HG03135 (cell line): ENCODE results near the gene DUSP16.
"Not testable (repeated sequence)": the region's sequence is repeated elsewhere in the genome, so short reads cannot be mapped to it uniquely, and the experiment has no call there.

ENCODE experiments used
- ATAC-seq: cut with Tn5 transposase; IDR thresholded peaks from one replicate; pipeline ENCODE4 v1.9.1; 2021; ENCODE audit warnings: mild to moderate bottlenecking, moderate library complexity; ENCODE audit not compliant: unreplicated experiment

Gene DUSP16

DNA sequence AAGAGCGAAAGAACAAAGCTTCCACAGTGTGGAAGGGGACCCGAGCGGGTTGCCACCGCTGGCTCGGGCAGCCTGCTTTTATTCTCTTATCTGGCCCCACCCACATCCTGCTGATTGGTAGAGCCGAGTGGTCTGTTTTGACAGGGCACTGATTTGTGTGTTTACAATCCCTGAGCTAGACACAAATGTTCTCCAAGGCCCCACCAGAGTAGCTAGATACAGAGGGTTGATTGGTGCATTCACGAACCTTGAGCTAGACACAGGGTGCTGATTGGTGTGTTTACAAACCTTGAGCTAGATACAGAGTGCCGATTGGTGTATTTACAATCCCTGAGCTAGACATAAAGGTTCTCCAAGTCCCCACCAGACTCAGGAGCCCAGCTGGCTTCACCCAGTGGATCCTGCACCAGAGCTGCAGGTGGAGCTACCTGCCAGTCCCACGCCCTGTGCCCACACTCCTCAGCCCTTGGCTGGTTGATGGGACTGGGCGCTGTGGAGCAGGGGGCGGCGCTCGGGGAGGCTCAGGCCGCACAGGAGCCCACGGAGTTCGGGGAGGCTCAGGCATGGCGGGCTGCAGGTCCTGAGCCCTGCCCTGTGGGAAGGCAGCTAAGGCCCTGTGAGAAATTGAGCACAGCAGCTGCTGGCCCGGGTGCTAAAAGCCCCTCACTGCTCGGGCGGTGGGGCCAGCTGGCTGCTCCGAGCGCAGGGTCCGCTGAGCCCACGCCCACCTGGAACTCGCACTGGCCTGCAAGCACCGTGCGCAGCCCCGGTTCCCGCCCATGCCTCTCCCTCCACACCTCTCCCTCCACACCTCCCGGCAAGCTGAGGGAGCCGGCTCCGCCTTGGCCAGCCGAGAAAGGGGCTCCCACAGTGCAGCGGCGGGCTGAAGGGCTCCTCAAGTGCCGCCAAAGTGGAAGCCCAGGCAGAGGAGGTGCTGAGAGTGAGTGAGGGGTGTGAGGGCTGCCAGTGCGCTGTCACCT lies 90.4 kb downstream of the DUSP16 start:
- ATAC-seq, result not testable (repeated sequence)

DNA sequence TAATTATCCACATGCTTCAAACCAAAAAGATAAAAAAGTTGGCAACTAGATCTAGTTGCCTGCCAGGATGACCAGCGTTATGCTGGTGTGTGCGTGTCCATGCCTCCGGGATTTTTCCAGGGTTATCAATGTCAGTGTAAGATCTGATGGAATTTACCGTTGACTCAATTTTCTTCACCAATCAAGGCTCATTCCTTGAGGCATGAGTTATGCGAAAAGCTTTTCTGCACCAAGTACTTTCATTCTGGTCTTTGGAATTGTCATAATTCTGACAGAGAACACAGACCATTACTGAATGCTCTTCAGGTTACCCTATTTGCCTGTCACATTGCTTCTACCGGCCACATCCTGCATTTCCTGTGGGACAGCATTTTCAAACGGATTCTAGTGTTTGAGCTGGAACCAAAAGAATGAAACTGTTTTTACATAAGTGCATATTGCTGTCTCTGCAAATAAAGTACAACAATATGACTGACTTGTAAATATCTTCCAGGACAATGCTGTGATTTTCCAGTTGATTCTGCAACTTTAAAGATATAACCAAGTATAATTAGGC lies 91.8 kb downstream of the DUSP16 start:
- no peak for ATAC-seq

DNA sequence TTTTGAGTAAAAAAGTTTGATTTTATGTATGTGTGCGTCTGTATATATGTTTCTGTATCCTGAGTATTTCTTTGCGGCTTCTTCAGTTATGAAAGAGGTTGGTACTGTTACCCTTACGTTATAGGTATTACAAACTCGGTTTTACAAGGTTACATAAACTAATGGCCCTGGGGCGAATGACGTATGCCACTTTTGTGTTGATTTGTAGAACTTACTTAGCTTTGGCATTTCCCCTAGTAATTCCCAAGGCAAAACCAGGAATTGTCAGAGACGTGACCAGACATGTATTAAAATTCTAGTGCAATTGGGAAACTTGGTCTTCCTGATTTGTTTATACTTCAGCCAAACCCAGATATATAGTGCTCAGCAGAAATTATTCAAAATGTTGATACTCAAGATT lies 93.3 kb downstream of the DUSP16 start:
- ATAC-seq, result no peak

GRCh38 chr12:12468575-12468974 lies 94.1 kb downstream of the DUSP16 start:
- ATAC-seq, result no peak

DNA sequence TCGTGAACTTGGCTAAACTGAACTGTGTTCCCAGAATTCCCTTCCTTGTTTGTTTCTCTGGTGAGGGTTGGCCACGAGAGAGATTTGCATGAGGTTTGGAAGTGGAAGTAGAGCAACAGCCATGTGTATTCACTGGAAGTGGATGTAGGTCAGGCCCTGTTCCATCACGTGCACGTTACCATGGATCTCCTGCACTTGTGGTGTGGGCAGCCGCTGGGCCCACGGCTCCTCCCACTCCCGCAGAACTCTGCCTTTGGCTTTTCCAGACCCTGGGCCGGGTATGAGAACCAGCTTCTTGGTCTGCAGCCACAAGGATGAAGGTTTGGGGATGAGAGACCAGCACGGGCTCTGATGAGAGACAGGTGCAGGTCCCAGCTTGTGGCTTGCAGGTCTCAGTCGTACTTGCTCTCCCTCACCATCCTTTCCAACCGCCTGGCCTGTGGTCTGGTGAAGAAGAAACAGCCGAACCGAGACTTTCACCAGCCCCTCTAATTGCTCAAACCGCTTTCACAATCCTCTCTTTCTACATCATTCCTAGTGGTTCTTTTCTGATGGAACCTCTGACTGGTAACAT lies 94.9 kb downstream of the DUSP16 start:
- ATAC-seq, result no peak

GRCh38 chr12:12467264-12467663 lies 95.4 kb downstream of the DUSP16 start:
- ATAC-seq, result no peak

DNA sequence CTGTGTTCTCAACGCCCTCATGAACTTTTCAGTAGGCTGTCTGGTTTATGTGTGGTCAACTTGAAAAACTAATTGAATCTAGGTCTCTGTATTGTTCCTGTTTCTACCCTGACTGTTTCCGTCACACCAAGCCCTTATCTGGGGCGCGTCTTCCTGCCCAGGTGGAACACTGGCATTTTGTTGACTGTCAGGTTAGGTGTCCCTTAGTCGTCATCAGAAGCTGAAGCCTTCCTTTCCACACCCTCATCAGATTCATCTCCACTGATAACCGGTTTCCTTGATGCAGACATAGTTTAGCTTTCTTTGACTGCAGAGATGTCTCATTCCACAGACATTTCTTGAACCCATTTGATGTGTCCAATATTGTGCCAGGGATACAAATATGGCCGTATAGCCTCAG lies 96.5 kb downstream of the DUSP16 start:
- ATAC-seq, result no peak

GRCh38 chr12:12465522-12465921 lies 97.1 kb downstream of the DUSP16 start:
- no peak for ATAC-seq

- ATAC-seq, result no peak
These were observed 100.7 kb downstream of the DUSP16 start for GRCh38 chr12:12461923-12462315.

GRCh38 chr12:12460935-12461922 lies 101.4 kb downstream of the DUSP16 start:
- no peak for ATAC-seq

GRCh38 chr12:12456637-12457036 lies 106.0 kb downstream of the DUSP16 start:
- no peak for ATAC-seq

GRCh38 chr12:12454315-12454714 lies 108.3 kb downstream of the DUSP16 start:
- ATAC-seq, result no peak

- ATAC-seq, result no peak
These were observed 109.0 kb downstream of the DUSP16 start for GRCh38 chr12:12453635-12454034.

- ATAC-seq, result no peak
These were observed 110.2 kb downstream of the DUSP16 start for GRCh38 chr12:12452326-12452902.

GRCh38 chr12:12451098-12451497 lies 111.6 kb downstream of the DUSP16 start:
- ATAC-seq, result no peak

DNA sequence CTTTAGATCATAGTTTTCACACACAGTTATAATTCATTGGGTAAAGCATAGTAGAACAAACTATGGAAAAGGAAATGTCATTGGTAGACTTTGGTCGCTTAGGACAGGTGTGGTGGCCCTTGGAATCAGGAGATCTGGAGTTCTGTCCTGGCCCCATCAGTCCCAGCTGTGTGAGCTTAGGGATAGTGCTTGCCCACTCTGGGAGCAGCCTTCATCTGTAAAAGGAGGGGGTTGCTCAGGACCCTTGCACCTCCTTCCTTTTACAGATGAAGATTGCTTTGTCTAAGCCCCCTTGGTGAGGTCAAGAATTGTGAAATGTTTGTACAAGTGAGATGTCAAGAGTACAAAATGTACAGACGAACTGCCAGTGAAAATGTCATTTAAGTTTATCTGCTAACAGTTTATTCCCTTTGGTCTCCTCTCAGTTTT lies 112.6 kb downstream of the DUSP16 start:
- no peak for ATAC-seq

DNA sequence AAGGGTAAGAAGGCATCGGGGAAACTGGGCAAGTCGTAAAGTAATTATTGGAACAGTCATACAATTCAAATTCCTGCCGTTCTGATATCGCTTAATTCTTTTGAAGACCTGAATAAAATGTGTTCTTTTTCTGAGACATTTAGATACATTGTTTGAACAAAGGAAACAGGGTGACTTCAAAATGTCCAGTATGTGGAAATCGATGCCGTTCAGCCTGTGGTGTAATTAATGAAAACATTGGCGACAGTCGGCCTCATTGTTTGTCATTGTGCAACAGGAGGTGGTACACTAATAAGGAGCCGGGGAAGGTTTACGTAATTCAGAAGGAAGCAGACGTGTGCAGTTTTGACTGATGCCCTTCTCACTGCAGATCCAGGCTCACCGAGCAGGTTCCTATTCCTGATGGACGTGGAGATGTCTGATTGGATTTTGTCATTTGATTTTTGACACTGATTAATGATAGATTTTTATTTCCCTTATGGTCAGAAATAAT lies 113.1 kb downstream of the DUSP16 start:
- no peak for ATAC-seq

GRCh38 chr12:12447837-12448236 lies 114.8 kb downstream of the DUSP16 start:
- ATAC-seq, result no peak

DNA sequence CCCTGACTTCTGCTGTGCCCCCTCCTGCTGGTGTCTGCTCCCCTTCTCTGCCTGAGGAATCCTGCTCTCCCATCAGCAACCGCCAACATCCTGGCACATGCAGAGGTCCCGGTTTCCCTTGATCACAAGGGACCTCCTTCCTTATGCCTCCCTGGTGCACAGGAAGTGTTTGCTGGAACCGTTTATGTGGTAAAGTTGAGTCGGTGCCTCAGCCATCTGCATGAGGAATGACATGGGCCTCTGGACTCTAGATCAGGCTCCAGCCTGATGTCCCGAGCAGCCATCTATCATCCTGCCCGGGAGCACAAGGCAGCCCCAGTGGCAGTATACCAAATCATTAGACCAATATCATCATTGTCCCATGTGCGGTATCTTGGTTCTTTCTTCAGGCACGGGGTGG lies 115.4 kb downstream of the DUSP16 start:
- ATAC-seq, result no peak

DNA sequence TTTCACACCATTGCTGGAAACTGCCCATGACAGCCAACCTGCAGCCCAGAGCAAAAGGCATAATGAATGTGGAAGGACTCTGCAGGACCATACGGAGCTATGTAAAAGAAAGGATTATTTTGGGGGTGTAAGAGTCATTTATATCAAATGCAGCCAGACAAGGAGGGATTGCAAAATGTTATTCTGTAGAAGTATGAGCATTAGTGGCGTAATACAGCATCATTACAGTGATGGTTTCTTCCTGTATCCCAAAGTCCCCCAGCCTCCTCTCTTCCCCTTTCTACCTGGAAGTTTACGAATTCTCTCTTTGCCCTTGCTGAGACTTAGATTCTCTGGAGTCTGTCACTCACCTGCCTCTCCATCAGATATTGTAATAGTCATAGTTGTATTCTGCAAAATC lies 115.9 kb downstream of the DUSP16 start:
- ATAC-seq, result no peak
